GM23248 (cell line): ENCODE data around the gene SMG7.

Experiments
- EZH2 ChIP-seq: fragments of 200-600 bp; sonication (generic); IDR thresholded peaks from 2 replicates; pipeline ENCODE4 v1.6.1; 2018; ENCODE audit warnings: antibody characterized with exemption, mild to moderate bottlenecking; ENCODE audit not compliant: insufficient read depth, poor library complexity, severe bottlenecking
- EZH2phosphoT487 ChIP-seq: fragments of 200-600 bp; sonication (generic); IDR thresholded peaks from 2 replicates; pipeline ENCODE4 v1.6.1; 2018; ENCODE audit warnings: antibody characterized with exemption, moderate library complexity, mild to moderate bottlenecking, low read depth; ENCODE audit not compliant: insufficient read depth

DNA sequence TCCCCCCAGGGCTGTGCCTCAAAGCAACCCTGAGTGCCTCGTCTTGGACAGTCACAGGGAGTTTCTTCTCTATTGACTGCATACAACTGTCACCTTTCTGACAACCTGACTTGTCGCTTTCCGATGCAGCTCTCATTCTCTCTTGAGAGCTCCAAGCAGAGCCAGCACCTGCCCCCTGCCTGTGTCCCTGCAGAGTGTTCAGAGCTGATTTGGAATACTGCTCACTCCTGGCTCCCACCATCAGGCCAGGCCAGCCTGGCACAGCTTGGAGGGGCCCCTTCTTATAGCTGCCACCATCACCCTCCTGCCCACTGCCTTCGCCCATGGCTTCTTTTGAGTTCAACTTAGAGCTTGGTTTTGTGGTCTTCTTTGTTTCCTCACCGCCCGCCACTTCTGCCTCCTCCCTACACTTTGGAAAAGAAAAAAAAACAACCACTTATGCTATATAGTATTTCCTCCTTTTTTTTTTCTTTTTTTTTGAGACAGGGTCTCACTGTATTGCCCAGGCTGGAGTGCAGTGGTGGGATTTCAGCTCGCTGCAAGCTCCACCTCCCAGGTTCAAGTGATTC lies 105.7 kb downstream of the SMG7 start:
- TF ChIP-seq EZH2 = no peak
- TF ChIP-seq EZH2phosphoT487 = no peak
